Transverse colon (tissue), 3 donors: ENCODE results near the gene PTPDC1.

Experiments used
- POLR2A ChIP-seq: fragments of 450-650 bp; IDR thresholded peaks from one replicate; pipeline ENCODE4 v1.6.1; 2016; ENCODE audit warnings: antibody characterized with exemption, mild to moderate bottlenecking, moderate library complexity
- TF ChIP-seq, protein P1 (sequence below), 5 experiments: fragments of 200-600 bp in 3 of 5; fragments of 450-650 bp in 2 of 5; sonication (generic) in 3 of 5; IDR thresholded peaks; 1 replicate in 2 of 5; 2 replicates in 3 of 5; pipeline ENCODE4 v1.5.1; 2016 to 2017; ENCODE audit warnings: antibody characterized with exemption in 5 of 5, inconsistent platforms in 3 of 5, mild to moderate bottlenecking in 2 of 5, moderate library complexity in 1 of 5

DNA sequence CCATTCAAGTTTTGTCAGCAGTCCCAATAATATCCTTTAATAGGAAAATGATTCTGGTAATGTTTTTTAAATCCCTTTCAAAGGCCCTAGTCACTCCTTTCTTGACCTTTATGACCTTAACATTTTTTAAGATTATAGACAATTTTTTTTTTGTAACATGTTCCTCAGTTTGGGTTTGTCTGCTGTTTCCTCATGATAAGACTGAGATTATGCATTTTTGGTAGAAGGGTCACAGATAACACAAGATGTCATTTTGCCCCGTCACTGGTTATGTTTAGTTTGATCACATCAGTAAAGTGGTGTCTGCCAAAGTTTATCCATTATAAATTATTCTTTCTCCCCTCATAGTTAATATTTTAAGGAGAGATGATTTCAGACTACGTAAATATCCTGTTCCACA lies 16.0 kb upstream of the PTPDC1 start:
- TF ChIP-seq, protein P1, sequence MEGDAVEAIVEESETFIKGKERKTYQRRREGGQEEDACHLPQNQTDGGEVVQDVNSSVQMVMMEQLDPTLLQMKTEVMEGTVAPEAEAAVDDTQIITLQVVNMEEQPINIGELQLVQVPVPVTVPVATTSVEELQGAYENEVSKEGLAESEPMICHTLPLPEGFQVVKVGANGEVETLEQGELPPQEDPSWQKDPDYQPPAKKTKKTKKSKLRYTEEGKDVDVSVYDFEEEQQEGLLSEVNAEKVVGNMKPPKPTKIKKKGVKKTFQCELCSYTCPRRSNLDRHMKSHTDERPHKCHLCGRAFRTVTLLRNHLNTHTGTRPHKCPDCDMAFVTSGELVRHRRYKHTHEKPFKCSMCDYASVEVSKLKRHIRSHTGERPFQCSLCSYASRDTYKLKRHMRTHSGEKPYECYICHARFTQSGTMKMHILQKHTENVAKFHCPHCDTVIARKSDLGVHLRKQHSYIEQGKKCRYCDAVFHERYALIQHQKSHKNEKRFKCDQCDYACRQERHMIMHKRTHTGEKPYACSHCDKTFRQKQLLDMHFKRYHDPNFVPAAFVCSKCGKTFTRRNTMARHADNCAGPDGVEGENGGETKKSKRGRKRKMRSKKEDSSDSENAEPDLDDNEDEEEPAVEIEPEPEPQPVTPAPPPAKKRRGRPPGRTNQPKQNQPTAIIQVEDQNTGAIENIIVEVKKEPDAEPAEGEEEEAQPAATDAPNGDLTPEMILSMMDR (IDR thresholded peaks at IDR 0.05): no peak
- TF ChIP-seq POLR2A: no peak
